Glomerular endothelial cell (primary cell): Measurements from ENCODE around the gene ZNF23. TPM values are rescaled to one million over a fixed set of nuclear protein-coding genes. Genes with fewer than 3 reads are reported as not detected.

Source experiments
- DNase-seq: peaks from one replicate; pipeline ENCODE4 v3.0.0-alpha.2; 2011; ENCODE audit warnings: low read depth, low spot score; ENCODE audit errors: extremely low read depth
- total RNA-seq: library from RNA; depleted of rRNA; stranded (reverse); fragments of >200 nt; gene quantifications from 2 replicates; pipeline ENCODE4 v1.2.3, GENCODE V29; 2015

ZNF23 gene
- total RNA-seq, 1 donor from 2014 or later = 6.7 TPM

DNA sequence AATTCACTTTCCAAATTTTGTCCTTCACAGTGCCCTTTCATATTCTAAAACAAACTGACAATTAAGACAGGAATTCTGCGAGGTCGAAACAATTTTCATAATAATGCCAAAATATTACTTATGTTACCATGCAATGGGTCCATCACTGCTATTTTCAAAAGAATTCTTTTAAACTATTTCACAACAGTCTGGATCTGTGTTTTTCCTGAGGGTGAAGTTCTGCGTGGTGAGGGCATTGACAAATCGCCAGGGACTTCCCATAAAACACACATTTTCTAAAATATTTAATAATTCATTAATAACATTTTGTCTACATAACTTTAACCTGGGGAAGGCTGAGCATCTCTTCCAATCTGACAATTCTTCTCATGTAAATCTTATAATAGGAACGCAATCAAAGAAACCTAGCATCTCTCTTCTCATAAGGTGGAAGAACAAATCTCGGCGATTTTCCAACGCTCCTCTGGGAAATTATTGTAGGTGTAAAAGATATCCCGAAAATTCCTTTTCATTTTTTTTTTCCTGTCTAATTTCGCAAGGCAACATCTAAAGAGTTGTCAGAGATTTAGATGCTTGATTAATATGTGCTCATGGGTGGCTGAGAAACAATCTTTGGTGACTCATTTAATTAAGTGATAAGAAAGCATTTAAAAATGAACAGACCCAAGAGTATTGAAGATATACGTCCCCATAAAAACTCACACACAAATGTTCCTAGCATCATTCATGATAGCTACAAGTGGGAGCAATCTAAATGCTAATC lies 62.1 kb downstream of the ZNF23 start:
- no peak for DNase-seq

Other genes starting within 250 kb of the ZNF23 start
- 0.29 TPM in 1 of 2 replicates, not detected in the other for gene HYDIN, start 231.5 kb downstream of the ZNF23 start, total RNA-seq
- gene CMTR2, start 172.8 kb downstream of the ZNF23 start, total RNA-seq = 13.6 and 17.5 TPM in 2 replicates
- gene CALB2, start 103.5 kb downstream of the ZNF23 start, total RNA-seq = not detected in 2 replicates
- not detected in 2 replicates for gene TLE7, start 20.2 kb downstream of the ZNF23 start, total RNA-seq
- 1.4 and 2.2 TPM in 2 replicates for gene ZNF19, start 27.1 kb upstream of the ZNF23 start, total RNA-seq
- gene CHST4, start 64.2 kb upstream of the ZNF23 start, total RNA-seq = not detected in 2 replicates
- gene TAT, start 114.8 kb upstream of the ZNF23 start, total RNA-seq = not detected in 2 replicates
- gene MARVELD3, start 163.9 kb upstream of the ZNF23 start, total RNA-seq = 0.12 TPM in 1 of 2 replicates, not detected in the other